Peyer's patch (tissue), 4 donors: Measurements from ENCODE around the gene GARIN3.

Source experiments
- POLR2A ChIP-seq, 2 donors: fragments of 450-650 bp; IDR thresholded peaks; one replicate each; pipeline ENCODE4 v1.5.1; 2017; ENCODE audit warnings: antibody characterized with exemption in 2 of 2, mild to moderate bottlenecking in 2 of 2, moderate library complexity in 2 of 2
- TF ChIP-seq, protein P1 (sequence below), 6 experiments: fragments of 450-650 bp in 4 of 6; fragments of 200-600 bp in 2 of 6; sonication (generic) in 1 of 6; IDR thresholded peaks; one replicate each; pipeline ENCODE4 v1.5.1; 2017 to 2019; ENCODE audit warnings: antibody characterized with exemption in 6 of 6, mild to moderate bottlenecking in 3 of 6, moderate library complexity in 1 of 6

DNA sequence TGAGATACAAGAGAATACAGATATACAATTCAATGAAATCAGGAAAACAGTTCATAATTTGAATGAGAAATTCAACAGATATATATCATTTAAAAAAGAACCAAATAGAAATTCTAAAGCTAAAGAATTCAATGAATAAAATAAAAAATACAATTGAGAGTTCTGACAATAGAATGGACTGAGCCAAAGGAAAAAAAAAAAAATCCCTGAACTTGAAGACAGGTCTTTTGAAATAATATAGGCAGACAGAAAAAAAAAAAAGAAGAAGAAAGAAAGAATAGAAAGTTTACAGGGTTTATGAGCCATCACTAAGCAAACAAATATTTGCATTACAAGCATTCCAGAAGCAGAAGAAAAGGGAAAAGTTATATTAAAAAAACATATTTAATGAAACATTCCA lies 44.4 kb downstream of the GARIN3 start:
- TF ChIP-seq, protein P1, sequence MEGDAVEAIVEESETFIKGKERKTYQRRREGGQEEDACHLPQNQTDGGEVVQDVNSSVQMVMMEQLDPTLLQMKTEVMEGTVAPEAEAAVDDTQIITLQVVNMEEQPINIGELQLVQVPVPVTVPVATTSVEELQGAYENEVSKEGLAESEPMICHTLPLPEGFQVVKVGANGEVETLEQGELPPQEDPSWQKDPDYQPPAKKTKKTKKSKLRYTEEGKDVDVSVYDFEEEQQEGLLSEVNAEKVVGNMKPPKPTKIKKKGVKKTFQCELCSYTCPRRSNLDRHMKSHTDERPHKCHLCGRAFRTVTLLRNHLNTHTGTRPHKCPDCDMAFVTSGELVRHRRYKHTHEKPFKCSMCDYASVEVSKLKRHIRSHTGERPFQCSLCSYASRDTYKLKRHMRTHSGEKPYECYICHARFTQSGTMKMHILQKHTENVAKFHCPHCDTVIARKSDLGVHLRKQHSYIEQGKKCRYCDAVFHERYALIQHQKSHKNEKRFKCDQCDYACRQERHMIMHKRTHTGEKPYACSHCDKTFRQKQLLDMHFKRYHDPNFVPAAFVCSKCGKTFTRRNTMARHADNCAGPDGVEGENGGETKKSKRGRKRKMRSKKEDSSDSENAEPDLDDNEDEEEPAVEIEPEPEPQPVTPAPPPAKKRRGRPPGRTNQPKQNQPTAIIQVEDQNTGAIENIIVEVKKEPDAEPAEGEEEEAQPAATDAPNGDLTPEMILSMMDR (IDR thresholded peaks at IDR 0.05) = no peak
- no peak for TF ChIP-seq POLR2A (IDR thresholded peaks at IDR 0.05)
